Gastroesophageal sphincter (tissue), 3 donors: ENCODE data around the gene MED27.

Source experiments
- CTCF ChIP-seq, 4 experiments: fragments of 200-600 bp in 2 of 4; fragments of 450-650 bp in 2 of 4; sonication (generic) in 1 of 4; IDR thresholded peaks; one replicate each; pipeline ENCODE4 v1.5.1; 2017 to 2019; ENCODE audit warnings: antibody characterized with exemption in 4 of 4, mild to moderate bottlenecking in 2 of 4, moderate library complexity in 2 of 4
- EP300 ChIP-seq: sonication (generic); formaldehyde crosslinking; IDR thresholded peaks from one replicate; pipeline ENCODE4 v1.6.1; 2017; ENCODE audit warnings: antibody characterized with exemption, mild to moderate bottlenecking
- POLR2A ChIP-seq, 2 donors: fragments of 450-650 bp; IDR thresholded peaks; one replicate each; pipeline ENCODE4 v1.6.1; 2017; ENCODE audit warnings: antibody characterized with exemption in 2 of 2, mild to moderate bottlenecking in 2 of 2, moderate library complexity in 1 of 2
- POLR2AphosphoS5 ChIP-seq: sonication (generic); formaldehyde crosslinking; IDR thresholded peaks from one replicate; pipeline ENCODE4 v1.6.1; 2017; ENCODE audit warnings: antibody characterized with exemption

GRCh38 chr9:132054024-132054423, 25.6 kb downstream of the MED27 start:
- TF ChIP-seq POLR2A (IDR thresholded peaks at IDR 0.05), result no peak
- no peak for TF ChIP-seq CTCF (IDR thresholded peaks at IDR 0.05)
- TF ChIP-seq EP300, result no peak
- no peak for TF ChIP-seq POLR2AphosphoS5
